GM10248 (cell line): ENCODE data around the gene EFL1.
"Not testable (repeated sequence)": the region's sequence is repeated elsewhere in the genome, so short reads cannot be mapped to it uniquely, and the experiment has no call there.

Source experiments
- CTCF ChIA-PET: fragments of 300-600 bp; sonication (Branson Sonifier 250); formaldehyde crosslinking; extraction: SDS; loops from one replicate; lab custom pipeline; 2021; ENCODE audit warnings: antibody characterized with exemption; lab: Yijun Ruan, JAX
- POLR2A ChIA-PET: fragments of 350-650 bp; sonication (Branson Sonifier 250); formaldehyde crosslinking; extraction: SDS; loops from one replicate; lab custom pipeline; 2020; ENCODE audit warnings: antibody characterized with exemption; lab: Yijun Ruan, JAX
- DNase-seq: peaks from one replicate; pipeline ENCODE4 v3.0.0; 2012; ENCODE audit errors: extremely low spot score
- TF ChIP-seq, protein P1 (sequence below): IDR thresholded peaks from 2 replicates; pipeline ENCODE4 v1.5.1; 2012; ENCODE audit warnings: mild to moderate bottlenecking, low read depth; ENCODE audit errors: extremely low read depth, missing control alignments, control extremely low read depth

EFL1 gene

DNA sequence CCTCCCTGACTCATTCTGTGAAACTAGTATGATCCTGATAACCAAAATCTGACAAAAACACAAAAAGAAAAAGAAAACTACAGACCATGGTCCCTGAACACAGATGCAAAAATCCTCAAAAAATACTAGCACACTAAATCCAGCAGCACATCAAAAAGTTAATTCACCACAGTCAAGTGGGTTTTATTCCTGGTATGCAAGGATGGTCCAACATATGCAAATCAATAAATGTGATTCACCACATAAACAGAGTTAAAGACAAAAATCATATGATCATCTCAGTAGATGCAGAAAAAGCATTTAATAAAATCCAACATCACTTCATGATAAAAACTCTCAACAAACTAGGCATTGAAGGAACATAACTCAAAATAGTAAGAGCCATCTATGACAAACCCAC is 12.9 kb upstream of the EFL1 start:
- TF ChIP-seq, protein P1, sequence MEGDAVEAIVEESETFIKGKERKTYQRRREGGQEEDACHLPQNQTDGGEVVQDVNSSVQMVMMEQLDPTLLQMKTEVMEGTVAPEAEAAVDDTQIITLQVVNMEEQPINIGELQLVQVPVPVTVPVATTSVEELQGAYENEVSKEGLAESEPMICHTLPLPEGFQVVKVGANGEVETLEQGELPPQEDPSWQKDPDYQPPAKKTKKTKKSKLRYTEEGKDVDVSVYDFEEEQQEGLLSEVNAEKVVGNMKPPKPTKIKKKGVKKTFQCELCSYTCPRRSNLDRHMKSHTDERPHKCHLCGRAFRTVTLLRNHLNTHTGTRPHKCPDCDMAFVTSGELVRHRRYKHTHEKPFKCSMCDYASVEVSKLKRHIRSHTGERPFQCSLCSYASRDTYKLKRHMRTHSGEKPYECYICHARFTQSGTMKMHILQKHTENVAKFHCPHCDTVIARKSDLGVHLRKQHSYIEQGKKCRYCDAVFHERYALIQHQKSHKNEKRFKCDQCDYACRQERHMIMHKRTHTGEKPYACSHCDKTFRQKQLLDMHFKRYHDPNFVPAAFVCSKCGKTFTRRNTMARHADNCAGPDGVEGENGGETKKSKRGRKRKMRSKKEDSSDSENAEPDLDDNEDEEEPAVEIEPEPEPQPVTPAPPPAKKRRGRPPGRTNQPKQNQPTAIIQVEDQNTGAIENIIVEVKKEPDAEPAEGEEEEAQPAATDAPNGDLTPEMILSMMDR, result no peak
- ChIA-PET POLR2A (no interaction called here), CTCF (no interaction called here)
- no peak for DNase-seq

DNA sequence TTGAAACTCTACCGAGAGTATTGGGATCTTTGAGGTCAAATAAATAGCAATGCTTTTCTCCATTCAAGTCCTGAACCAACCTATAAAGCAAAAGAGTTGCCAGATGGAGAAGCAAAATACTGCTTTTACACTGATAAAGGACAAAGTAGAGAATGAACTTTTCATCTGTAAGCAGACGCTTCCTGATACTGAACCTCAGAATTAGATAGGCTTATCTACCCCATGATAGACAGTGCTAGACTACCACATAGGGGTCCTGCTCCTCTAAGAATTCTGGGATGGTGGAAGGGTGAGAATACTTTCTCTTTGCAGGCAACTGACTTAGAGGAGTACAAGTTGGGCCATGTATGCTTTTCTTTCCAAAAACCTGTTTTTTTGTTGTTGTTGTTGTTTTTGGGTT is 9.6 kb upstream of the EFL1 start:
- no peak for DNase-seq
- CTCF ChIA-PET, result no interaction called here
- POLR2A ChIA-PET, result no interaction called here
- TF ChIP-seq, protein P1, result no peak

DNA sequence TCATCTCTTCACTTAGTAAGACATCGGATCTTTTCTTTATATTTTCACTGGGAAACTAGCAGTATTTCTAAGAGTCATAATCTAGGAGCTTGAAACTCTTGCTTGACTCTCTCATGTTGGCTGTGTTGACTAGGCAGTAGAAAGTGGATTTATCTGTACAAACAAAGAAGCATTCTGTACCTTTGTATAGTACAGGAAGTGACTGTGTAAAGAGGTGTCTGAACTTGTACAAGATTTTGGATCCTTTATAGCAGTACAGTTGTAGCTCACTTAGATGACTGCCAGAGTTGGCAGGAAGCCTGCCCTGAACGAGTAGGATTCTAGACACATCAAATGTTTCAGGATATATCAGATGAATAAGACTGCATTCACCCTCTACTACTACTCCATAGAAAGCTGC is 5.9 kb upstream of the EFL1 start:
- DNase-seq, POLR2A ChIA-PET: not testable (repeated sequence)
- CTCF ChIA-PET, result interaction anchor here (1.2 kb wide), 1 partner anchor 12 kb away, joined by 6 read pairs; no protein-coding TSS in a partner anchor

DNA sequence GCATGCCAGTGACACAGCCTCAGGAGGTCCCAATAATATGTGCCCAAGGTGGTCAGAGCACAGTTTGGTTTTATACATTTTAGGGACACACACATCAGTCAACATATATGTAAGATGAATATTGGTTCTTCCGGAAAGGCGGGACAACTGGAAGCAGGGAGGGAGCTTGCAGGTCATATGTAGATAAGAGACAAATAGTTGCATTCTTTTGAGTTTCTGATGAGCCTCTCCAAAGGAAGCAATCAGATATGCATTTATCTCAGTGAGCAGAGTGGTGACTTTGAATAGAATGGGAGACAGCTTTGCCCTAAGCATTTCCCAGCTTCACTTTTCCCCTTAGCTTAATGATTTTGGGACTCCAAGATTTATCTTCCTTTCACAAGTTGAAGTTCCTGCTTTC is 4.6 kb upstream of the EFL1 start:
- POLR2A ChIA-PET, DNase-seq: not testable (repeated sequence)
- CTCF ChIA-PET, result interaction anchor here (1.0 kb wide), 1 partner anchor 13 kb away, joined by 3 read pairs; no protein-coding TSS in a partner anchor

DNA sequence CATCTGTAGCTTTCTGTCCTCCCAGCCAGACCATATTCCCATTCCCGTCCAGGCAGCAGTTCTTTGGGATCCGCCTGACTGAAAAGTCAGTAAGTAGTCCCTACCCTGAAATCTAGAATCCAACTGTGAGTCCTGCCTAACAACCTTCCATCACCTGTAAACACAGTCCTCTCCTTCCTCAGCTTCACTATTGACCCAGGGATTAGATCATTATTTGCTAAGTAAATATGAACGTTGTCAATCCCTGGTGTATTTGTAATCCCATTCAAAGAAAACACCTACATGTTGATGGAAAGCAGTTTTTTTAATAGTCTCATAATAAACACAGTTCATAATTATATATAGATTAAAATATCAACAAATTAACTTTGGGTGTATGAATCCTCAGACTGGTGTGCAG is 816 bp upstream of the EFL1 start:
- TF ChIP-seq, protein P1, result no peak
- DNase-seq, result no peak
- ChIA-PET POLR2A (interaction anchor here (1.0 kb wide), 1 partner anchor 277 kb away, joined by 4 read pairs; the partner anchor contains the start of gene RPS17), CTCF (no interaction called here)

DNA sequence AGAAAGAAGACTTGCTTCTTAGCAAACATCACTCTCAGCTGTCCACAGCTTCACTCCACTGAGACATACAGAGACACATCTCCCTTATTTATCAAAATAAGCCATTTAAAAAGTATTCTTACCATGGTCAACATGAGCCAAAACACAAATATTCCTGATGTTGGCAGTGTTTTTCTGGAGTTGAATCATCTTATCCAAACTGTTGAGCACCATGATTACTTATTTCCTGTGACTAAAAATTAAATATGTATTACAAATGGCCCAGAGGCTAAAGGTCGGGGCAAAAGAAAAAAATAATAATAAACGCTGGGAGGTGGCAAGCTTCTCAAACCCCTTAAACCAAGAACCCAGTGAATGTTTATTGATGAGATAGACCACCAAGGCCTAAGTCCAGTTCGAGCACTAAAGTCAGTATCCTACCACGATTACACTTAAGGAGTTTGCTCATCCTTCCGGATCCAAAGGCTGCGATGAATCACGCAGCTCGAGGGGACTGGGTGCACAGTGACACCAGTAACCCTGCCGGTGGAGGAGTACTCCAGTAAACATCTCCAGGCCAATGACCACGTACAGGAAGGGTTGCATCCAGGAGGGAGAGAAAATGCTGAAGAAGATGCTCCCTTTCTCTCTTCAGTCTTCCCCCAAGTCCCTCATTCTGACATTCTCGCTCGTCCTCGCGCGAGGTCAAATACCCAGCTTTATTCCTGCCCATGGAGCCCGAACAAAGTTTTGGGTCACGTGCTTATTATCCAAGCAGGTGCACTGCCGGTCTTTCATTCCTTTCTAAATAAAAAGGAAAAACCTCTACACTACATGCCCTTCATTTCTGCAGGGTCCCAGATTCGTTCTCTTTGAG is 740 bp downstream of the EFL1 start:
- POLR2A ChIA-PET, result interaction anchor here (1.0 kb wide), 1 partner anchor 278 kb away, joined by 4 read pairs; the partner anchor contains the start of gene RPS17
- DNase-seq, result not testable (repeated sequence)
- CTCF ChIA-PET, result interaction anchor here (1.1 to 1.6 kb wide), 4 partner anchors 8 to 25 kb away, joined by 3 to 7 read pairs (median 4); no protein-coding TSS in a partner anchor

DNA sequence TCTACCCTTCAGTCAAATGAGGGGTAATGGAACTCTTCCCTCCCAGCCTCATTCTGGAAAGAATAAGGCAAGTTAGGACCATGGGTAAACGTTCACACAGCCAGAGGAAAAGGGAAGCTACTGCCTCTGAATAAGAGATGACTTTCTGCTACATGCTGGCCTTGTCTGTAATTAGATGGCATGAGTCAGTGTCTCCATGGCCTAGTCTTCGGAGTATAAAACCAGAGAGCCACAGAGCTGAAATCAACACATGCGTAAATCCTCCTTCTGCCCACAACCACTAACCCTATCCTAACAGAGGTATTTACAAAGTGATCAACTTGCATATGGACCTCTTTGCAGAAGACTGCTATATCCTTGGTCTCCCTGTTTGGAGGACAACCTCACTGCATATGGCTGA is 14.3 kb downstream of the EFL1 start:
- CTCF ChIA-PET, result interaction anchor here (0.7 kb wide), 1 partner anchor 9 kb away, joined by 3 read pairs; no protein-coding TSS in a partner anchor
- POLR2A ChIA-PET, DNase-seq: not testable (repeated sequence)

DNA sequence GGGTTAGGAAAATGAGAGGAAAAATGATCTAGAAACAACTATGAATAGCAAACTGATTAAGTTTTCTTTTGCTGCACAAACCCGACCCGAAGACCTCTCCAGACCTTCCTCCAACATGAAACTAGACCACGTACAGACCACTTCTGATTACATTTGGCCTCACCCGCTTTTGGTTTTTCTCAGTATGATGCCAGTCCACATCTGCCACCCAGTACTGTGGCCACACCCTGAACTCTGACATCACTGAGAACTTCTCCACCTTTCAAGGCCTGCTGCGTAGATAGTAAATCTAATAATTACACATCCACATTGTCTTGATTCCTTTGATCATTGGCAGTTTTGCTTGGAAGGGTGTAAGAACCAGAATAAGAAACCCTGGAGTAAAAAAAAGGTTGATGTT is 16.6 kb downstream of the EFL1 start:
- POLR2A ChIA-PET, CTCF ChIA-PET, DNase-seq: not testable (repeated sequence)

DNA sequence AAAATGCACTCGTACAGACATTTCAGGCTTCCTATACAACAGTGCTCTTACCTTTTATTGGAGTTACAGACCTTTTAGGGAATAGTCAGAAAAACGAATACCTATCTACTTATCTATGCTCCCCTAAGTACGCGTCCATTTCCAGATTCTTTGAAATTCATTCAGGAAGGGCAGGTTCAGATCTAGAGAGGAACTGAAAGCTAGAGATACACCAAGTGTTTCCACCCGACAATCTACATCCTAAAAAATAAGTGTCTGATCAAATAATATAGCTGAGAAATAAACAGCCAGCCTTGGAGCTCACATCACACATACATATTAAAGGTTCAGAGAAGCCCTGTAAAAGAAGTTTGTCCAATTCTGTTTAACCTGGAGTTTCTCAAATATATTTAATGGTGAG is 18.9 kb downstream of the EFL1 start:
- POLR2A ChIA-PET, DNase-seq: not testable (repeated sequence)
- CTCF ChIA-PET, result interaction anchor here (1.2 kb wide), 1 partner anchor 8 kb away, joined by 3 read pairs; no protein-coding TSS in a partner anchor

DNA sequence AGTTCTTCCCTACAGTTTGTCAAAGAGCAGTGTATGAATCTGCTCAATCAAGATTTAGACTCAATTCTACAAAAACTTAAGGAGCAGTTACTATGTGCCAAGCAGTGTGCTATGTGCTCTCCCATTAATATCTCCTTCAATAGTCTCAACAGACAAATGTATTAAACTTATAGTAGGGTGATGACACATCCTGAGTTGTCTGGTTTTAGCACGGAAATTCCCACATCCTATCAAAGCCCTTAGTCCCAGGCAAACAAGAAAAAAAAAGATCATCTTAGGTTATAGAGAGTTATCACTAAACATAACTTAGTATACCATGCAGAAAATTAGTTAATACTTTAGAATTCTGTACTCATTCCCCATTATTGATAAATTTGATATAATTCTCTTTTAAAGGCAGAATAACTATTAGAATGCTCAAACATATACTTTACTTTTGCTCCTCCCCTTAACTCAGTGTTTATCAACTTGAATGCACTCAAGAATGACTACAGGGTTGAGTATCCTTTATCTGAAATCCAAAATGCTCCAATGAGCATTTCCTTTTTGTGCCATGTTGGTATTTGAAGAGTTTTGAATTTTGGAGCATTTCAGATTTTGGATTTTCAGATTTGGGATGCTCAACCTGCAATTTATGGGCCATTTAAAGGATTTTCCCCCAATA is 20.6 kb downstream of the EFL1 start:
- CTCF ChIA-PET, DNase-seq: not testable (repeated sequence)

More for the DNA sequence above, 20.6 kb downstream of the EFL1 start:
- POLR2A ChIA-PET, result not testable (repeated sequence)
